ENCODE measurements around the gene ATP6V1G3.
"Not testable (repeated sequence)": the region's sequence is repeated elsewhere in the genome, so short reads cannot be mapped to it uniquely, and the experiment has no call there.

Gene ATP6V1G3

DNA sequence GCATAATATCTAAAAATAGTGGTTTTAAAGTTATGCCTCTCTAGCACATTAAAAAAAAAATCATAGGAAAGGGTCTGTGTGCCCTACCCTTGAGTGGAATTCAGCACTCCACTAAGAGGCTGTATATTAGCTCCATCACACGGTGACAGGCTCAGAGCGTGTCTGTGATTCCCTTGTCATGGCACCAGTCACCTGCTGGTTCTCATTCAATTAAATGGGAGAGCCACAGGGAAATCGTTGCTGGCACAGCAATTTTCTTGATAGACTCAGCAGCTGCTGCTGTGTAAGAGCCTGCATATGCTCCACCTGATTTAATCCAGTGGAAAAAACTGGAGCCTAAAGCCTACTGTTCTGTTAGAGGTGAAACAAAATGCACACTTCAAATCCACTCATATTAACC lies 9.5 kb downstream of the ATP6V1G3 start:
- no peaks in the 10 kb centered on the region for H3K27me3 ChIP-seq (replicated peaks)
- DNase-seq, result no peak
- TF ChIP-seq, protein P1, sequence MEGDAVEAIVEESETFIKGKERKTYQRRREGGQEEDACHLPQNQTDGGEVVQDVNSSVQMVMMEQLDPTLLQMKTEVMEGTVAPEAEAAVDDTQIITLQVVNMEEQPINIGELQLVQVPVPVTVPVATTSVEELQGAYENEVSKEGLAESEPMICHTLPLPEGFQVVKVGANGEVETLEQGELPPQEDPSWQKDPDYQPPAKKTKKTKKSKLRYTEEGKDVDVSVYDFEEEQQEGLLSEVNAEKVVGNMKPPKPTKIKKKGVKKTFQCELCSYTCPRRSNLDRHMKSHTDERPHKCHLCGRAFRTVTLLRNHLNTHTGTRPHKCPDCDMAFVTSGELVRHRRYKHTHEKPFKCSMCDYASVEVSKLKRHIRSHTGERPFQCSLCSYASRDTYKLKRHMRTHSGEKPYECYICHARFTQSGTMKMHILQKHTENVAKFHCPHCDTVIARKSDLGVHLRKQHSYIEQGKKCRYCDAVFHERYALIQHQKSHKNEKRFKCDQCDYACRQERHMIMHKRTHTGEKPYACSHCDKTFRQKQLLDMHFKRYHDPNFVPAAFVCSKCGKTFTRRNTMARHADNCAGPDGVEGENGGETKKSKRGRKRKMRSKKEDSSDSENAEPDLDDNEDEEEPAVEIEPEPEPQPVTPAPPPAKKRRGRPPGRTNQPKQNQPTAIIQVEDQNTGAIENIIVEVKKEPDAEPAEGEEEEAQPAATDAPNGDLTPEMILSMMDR (IDR thresholded peaks at IDR 0.05; ENCODE audit: low read depth, low read length, missing control alignments), result no peak
- in situ Hi-C loops (cut with HindIII; ENCODE audit: low pct_ligation_motif_present, low sequenced_read_pairs), result no loop called here
- no peak overlapping the region for H3K27ac ChIP-seq
- H3K36me3 ChIP-seq (replicated peaks), result no peaks in the 10 kb centered on the region
- no peak overlapping the region for H3K4me3 ChIP-seq (ENCODE audit: low read depth, low read length)

DNA sequence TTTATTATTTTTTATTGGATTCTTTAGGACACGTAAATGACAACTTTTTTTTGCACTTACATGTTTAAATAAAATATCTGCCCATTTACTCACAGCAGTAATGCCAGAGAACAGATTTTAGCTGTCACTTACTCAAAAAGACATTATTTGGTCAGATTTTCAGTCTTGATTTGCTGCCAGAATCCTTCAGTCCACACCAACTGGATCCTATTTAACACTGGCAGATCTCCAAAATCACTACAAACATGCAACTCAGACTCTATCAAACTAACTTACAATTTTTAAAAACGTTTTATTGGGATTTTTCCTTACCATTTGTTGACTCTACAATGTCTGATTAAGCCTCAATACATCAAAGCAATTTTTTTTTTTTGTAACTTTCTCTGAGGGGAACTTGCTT lies 11.1 kb downstream of the ATP6V1G3 start:
- DNase-seq, result peak; percentile 39
- Histone ChIP-seq H3K27me3 (replicated peaks) (no peaks in the 10 kb centered on the region), H3K36me3 (replicated peaks) (no peaks in the 10 kb centered on the region), H3K27ac (no peak overlapping the region), H3K4me3 (ENCODE audit: low read depth, low read length) (no peak overlapping the region)
- TF ChIP-seq, protein P1 (IDR thresholded peaks at IDR 0.05; ENCODE audit: low read depth, low read length, missing control alignments), result no peak
- in situ Hi-C loops (cut with HindIII; ENCODE audit: low pct_ligation_motif_present, low sequenced_read_pairs), result no loop called here

DNA sequence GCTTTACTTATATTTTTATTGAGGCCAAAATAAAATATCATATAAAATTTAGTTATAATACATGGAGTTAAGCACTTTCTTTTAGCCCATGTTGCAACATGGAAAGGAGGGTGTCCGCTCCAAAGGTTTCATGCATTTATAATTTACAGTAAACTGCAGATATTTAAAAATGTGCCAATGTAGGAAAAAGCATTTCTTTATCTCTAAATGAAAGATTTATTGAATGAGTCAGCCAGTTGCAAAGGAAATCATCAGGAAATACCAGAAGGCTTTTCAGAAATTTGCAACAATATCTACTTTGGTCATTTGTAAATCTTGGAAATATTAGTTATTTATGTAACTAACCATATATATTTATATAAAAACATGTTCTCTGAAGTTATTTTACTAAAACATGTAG lies 12.1 kb downstream of the ATP6V1G3 start:
- H3K36me3 ChIP-seq (replicated peaks), result no peaks in the 10 kb centered on the region
- in situ Hi-C loops (cut with HindIII; ENCODE audit: low pct_ligation_motif_present, low sequenced_read_pairs), result no loop called here
- DNase-seq, result no peak
- no peak overlapping the region for H3K27ac ChIP-seq
- TF ChIP-seq, protein P1 (IDR thresholded peaks at IDR 0.05; ENCODE audit: low read depth, low read length, missing control alignments), result no peak
- H3K27me3 ChIP-seq (replicated peaks), result no peaks in the 10 kb centered on the region
- H3K4me3 ChIP-seq (ENCODE audit: low read depth, low read length), result no peak overlapping the region

DNA sequence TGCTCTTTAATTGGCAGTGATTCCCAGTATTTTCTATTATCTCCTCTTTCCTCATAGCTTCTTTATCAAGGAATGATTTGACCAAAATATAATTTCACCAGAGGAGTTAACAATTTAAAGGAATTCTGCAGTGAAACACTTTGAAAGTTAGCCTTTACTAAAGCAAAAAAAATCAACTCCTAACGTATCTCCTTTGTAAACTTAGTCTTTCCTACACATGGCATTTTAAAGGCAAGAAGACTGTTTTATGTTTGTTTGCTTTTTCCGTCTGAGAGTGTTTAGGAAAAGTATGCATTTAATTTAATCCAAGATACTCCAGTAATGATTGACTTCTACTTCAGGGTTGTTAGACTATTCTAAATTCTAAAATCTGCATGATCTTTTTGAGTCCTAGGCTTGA lies 15.9 kb downstream of the ATP6V1G3 start:
- Histone ChIP-seq H3K27ac (no peak overlapping the region), H3K4me3 (ENCODE audit: low read depth, low read length) (no peak overlapping the region), H3K36me3 (replicated peaks) (no peaks in the 10 kb centered on the region), H3K27me3 (replicated peaks) (no peaks in the 10 kb centered on the region)
- in situ Hi-C loops (cut with HindIII; ENCODE audit: low pct_ligation_motif_present, low sequenced_read_pairs), result no loop called here
- DNase-seq, result no peak
- TF ChIP-seq, protein P1 (IDR thresholded peaks at IDR 0.05; ENCODE audit: low read depth, low read length, missing control alignments), result no peak

DNA sequence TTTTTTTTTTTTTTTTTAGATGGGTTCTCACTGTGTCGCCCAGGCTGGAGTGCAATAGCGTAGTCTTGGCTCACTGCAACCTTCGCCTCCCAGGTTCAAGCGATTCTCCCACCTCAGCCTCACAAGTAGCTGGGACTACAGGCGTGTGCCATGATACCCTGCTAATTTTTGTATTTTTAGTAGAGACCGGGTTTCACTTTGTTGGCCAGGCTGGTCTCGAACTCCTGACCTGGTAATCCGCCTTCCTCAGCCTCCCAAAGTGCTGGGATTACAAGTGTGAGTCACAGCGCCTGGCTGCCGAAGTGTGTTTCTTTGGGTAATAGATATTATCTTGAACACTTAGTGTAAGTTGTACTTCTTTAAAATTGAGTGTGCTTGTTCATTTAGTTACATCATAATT lies 16.4 kb downstream of the ATP6V1G3 start:
- H3K36me3 ChIP-seq (replicated peaks); H3K27ac ChIP-seq; in situ Hi-C loops (cut with HindIII; ENCODE audit: low pct_ligation_motif_present, low sequenced_read_pairs); DNase-seq; H3K4me3 ChIP-seq (ENCODE audit: low read depth, low read length); H3K27me3 ChIP-seq (replicated peaks): not testable (repeated sequence)

DNA sequence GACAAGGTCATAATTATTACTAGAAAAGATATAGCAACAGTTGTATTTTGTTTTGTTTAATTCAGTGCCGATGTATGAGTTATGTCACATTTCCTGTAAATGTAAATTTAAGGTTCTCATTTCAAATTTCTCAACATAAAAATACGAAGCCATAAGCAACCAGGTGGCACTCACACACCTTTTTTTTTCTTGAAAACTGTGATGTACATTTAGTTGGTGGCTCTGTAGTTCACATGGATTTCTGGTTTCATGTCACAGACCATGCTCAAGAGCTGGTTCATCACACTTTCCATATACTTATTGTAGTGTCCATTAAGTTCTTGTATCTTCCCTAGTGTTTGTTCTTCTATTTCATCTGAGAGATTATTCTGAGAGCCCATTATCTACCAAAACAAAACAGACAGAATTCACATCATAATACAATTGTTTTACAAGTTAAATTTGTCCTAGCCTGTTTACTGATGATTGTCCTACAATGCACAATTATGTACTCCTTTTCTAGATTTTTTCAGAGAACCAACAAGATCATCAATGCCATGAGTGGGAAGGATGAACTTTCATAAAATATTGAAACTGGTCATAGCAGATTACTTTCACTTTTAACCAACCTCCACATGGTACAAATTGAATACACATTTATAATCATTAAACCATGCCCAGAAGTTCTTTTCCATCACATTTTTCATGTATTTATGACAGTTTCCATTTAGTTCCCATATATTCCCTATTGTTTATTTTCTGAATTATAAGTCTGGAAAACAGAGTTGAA lies 17.1 kb downstream of the ATP6V1G3 start:
- TF ChIP-seq, protein P1 (IDR thresholded peaks at IDR 0.05; ENCODE audit: low read depth, low read length, missing control alignments), result no peak
- DNase-seq, result no peak
- no peaks in the 10 kb centered on the region for H3K36me3 ChIP-seq (replicated peaks)
- in situ Hi-C loops (cut with HindIII; ENCODE audit: low pct_ligation_motif_present, low sequenced_read_pairs), result no loop called here
- no peak overlapping the region for H3K27ac ChIP-seq
- no peak overlapping the region for H3K4me3 ChIP-seq (ENCODE audit: low read depth, low read length)
- no peaks in the 10 kb centered on the region for H3K27me3 ChIP-seq (replicated peaks)
